ENCODE data around the gene FAM53A. TPM values are rescaled to one million over a fixed set of nuclear protein-coding genes. Genes with fewer than 3 reads are reported as not detected.

Gene FAM53A
- total and polyA plus RNA-seq, 4 donors = 0.44 to 2.2 (median 0.97) TPM

- H3K27ac ChIP-seq (ENCODE audit: low read depth in 1 of 2, low read length in 2 of 2) = no peak overlapping the region
- TF ChIP-seq EGR1 (IDR thresholded peaks at IDR 0.05; ENCODE audit: low read depth in 2 of 2) (no peak), YY1 (IDR thresholded peaks at IDR 0.05) (no peak), RAD21 (IDR thresholded peaks at IDR 0.05) (no peak), FOXA2 (IDR thresholded peaks at IDR 0.05) (no peak), ZBTB33 (IDR thresholded peaks at IDR 0.05) (no peak), HNF4G (IDR thresholded peaks at IDR 0.05) (no peak), GABPA (IDR thresholded peaks at IDR 0.05 in 1 of 2, conservative IDR thresholded peaks at IDR 0.05 in 1 of 2) (no peak), TAF1 (conservative IDR thresholded peaks at IDR 0.05) (no peak), JUND (IDR thresholded peaks at IDR 0.05) (no peak), FOXA1 (IDR thresholded peaks at IDR 0.05) (no peak), NR2F2 (IDR thresholded peaks at IDR 0.05) (no peak), CTCF (IDR thresholded peaks at IDR 0.05; ENCODE audit: low read depth, low read length, missing input control) (no peak), HNF4A (conservative IDR thresholded peaks at IDR 0.05) (no peak), MAX (IDR thresholded peaks at IDR 0.05) (no peak)
- TF ChIP-seq, protein P1, sequence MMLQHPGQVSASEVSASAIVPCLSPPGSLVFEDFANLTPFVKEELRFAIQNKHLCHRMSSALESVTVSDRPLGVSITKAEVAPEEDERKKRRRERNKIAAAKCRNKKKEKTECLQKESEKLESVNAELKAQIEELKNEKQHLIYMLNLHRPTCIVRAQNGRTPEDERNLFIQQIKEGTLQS (IDR thresholded peaks at IDR 0.05) = no peak
- TF ChIP-seq, protein P2, sequence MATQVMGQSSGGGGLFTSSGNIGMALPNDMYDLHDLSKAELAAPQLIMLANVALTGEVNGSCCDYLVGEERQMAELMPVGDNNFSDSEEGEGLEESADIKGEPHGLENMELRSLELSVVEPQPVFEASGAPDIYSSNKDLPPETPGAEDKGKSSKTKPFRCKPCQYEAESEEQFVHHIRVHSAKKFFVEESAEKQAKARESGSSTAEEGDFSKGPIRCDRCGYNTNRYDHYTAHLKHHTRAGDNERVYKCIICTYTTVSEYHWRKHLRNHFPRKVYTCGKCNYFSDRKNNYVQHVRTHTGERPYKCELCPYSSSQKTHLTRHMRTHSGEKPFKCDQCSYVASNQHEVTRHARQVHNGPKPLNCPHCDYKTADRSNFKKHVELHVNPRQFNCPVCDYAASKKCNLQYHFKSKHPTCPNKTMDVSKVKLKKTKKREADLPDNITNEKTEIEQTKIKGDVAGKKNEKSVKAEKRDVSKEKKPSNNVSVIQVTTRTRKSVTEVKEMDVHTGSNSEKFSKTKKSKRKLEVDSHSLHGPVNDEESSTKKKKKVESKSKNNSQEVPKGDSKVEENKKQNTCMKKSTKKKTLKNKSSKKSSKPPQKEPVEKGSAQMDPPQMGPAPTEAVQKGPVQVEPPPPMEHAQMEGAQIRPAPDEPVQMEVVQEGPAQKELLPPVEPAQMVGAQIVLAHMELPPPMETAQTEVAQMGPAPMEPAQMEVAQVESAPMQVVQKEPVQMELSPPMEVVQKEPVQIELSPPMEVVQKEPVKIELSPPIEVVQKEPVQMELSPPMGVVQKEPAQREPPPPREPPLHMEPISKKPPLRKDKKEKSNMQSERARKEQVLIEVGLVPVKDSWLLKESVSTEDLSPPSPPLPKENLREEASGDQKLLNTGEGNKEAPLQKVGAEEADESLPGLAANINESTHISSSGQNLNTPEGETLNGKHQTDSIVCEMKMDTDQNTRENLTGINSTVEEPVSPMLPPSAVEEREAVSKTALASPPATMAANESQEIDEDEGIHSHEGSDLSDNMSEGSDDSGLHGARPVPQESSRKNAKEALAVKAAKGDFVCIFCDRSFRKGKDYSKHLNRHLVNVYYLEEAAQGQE (IDR thresholded peaks at IDR 0.05) = no peak
- H3K36me3 ChIP-seq (ENCODE audit: control insufficient read depth in 4 of 4, insufficient read depth in 3 of 4, low read depth in 1 of 4, low read length in 3 of 4) = peaks cover 0 to 5% (median 0%) of the 10 kb centered on the region in 4 donors
- H3K9me3 ChIP-seq (ENCODE audit: control insufficient read depth in 4 of 4, low read length in 3 of 4) = no peaks in the 10 kb centered on the region
- no peaks in the 10 kb centered on the region for H3K4me1 ChIP-seq (ENCODE audit: control insufficient read depth in 4 of 4, insufficient read depth in 4 of 4, low read length in 3 of 4)
- H3K4me3 ChIP-seq (ENCODE audit: low read depth in 1 of 3, low read length in 3 of 3) = no peak overlapping the region
- 94% methylated on average over 12 of the region's 12 CpGs for WGBS
- DNase-seq (ENCODE audit: low spot score) = no peak
- H3K27me3 ChIP-seq (ENCODE audit: control insufficient read depth in 4 of 4, insufficient read depth in 4 of 4, low read length in 3 of 4) = no peaks in the 10 kb centered on the region
- H3K9ac ChIP-seq (ENCODE audit: low read depth in 1 of 2, low read length in 2 of 2) = no peak overlapping the region
Measured at GRCh38 chr4:1658146-1658545, 26.0 kb downstream of the FAM53A start.

DNA sequence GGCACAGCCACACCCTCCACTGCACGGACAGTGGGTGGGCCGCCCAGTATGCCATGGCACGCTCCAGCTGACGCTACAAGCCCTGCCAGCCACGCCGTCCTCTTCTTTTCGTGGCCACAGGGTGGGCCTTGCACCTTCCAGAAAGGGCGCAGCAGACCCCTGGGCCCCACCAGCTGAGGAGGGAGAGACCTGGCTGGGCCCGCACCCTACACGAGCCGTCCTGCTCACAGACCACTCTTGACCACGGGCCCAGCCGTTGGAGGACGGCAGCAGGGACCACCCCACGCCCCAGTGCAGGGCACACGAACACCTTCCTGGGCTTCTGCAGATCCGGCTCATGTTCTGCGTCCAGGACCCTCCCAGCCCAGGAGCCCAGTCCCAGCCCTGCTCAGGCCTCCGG, 27.1 kb downstream of the FAM53A start:
- 96% methylated on average over 19 of the region's 19 CpGs for WGBS
- no peaks in the 10 kb centered on the region for H3K4me1 ChIP-seq (ENCODE audit: control insufficient read depth in 4 of 4, insufficient read depth in 4 of 4, low read length in 3 of 4)
- no peak for TF ChIP-seq SP1 (IDR thresholded peaks at IDR 0.05)
- TF ChIP-seq, protein P1 (IDR thresholded peaks at IDR 0.05) = no peak
- TF ChIP-seq NR2F2 (IDR thresholded peaks at IDR 0.05) = no peak
- no peak for TF ChIP-seq RAD21 (IDR thresholded peaks at IDR 0.05)
- TF ChIP-seq MAX (IDR thresholded peaks at IDR 0.05) = no peak
- TF ChIP-seq JUND (IDR thresholded peaks at IDR 0.05) = no peak
- no peak for TF ChIP-seq EGR1 (IDR thresholded peaks at IDR 0.05; ENCODE audit: low read depth in 2 of 2)
- no peak for TF ChIP-seq FOXA2 (IDR thresholded peaks at IDR 0.05)
- no peak for TF ChIP-seq HNF4G (IDR thresholded peaks at IDR 0.05)
- DNase-seq (ENCODE audit: low spot score) = no peak
- no peaks in the 10 kb centered on the region for H3K27me3 ChIP-seq (ENCODE audit: control insufficient read depth in 4 of 4, insufficient read depth in 4 of 4, low read length in 3 of 4)
- no peak overlapping the region for H3K27ac ChIP-seq (ENCODE audit: low read depth in 1 of 2, low read length in 2 of 2)
- H3K9ac ChIP-seq (ENCODE audit: low read depth in 1 of 2, low read length in 2 of 2) = no peak overlapping the region
- peaks cover 0 to 5% (median 0%) of the 10 kb centered on the region in 4 donors for H3K36me3 ChIP-seq (ENCODE audit: control insufficient read depth in 4 of 4, insufficient read depth in 3 of 4, low read depth in 1 of 4, low read length in 3 of 4)
- no peaks in the 10 kb centered on the region for H3K9me3 ChIP-seq (ENCODE audit: control insufficient read depth in 4 of 4, low read length in 3 of 4)
- no peak overlapping the region for H3K4me3 ChIP-seq (ENCODE audit: low read depth in 1 of 3, low read length in 3 of 3)
